ENCODE results near the gene TSPYL6.

The TSPYL6 gene

DNA sequence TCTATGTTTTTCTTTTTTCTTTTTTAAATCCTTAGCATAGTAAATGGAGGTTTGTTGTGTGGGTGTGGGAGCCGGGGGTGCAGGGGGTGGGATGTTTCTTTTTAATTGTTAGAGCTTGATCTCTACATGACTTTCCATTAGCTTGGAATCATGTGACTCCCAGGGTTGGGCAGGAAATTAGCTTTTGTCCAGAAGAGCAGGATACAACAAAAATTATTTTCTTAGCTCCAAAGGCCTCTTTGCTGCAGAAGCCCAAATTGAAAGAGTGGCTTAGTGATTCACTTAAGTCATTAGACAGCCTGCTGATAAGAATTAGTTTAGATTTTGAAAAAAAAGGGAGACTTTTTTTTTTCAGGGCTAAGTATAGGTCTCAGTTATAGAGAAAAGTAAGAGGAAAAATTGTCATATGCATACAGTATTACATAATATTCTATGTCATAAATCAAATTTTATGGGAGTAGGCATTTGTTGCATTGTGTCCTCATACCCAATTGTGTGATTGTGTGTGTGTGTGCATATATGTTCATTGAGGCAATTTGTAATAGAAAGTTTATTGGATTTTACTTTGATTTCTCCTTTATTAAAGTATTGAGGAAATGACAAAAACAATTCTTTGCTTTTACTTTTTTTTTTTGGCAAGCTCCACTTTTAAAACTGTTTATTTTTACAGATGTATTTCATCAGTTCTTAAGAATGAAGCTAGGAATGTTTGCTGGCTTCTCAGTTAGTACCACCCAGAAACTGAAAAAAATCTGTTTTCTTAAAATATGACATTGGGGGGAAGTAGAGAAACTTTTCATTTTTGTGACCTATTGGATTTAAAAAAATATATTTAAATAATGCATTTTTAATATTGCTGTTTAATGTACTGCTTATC lies 47.4 kb downstream of the TSPYL6 start:
- DNase-seq = no peak
- in situ Hi-C loops (cut with HindIII; ENCODE audit: low pct_ligation_motif_present, low pct_unique_long_range_greater_than_20kb, low sequenced_read_pairs) = no loop called here

DNA sequence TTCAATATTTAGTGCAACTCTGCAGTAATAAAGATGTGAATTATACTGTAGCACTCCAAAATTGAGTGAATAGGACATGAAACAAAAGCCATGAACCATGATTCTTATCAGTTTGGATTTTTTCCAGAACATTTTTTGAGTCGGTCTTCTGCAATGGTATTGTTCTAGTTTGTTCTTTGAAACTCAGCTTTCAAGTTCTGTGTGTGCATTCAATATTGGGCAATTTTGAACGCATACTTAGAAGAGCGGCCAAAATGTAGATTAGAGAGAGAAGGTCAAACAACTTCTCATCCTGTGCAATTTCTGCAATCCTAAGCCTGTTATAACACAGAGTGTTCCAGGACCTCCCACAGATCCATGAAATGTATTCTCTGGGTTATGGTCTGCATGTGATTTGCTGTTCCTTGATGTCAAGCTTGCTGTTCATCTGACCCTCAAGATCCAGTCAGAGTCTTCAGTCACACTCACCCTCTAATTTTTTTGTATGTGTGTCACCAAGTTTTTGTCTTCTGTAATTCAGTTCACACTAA lies 48.3 kb downstream of the TSPYL6 start:
- no peak for DNase-seq
- in situ Hi-C loops (cut with HindIII; ENCODE audit: low pct_ligation_motif_present, low pct_unique_long_range_greater_than_20kb, low sequenced_read_pairs) = no loop called here

DNA sequence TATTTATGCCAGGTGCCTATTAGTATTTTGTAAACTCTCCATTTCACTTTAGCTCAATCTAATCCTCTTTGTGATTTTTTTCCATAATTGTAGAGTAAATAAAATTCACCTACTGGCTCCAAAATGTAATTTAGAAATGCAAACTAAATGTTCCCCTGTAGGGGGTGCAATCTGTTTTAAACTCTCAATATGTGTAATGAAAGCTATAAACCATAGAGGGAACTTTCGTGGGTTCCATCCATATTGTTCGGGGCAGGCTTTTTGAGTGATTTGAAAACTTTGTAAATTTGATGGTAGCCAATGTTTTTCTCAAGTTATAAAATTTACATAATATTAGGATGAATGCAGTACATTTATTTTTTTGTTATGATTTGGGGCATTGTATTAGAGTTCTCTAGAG lies 49.4 kb downstream of the TSPYL6 start:
- in situ Hi-C loops (cut with HindIII; ENCODE audit: low pct_ligation_motif_present, low pct_unique_long_range_greater_than_20kb, low sequenced_read_pairs) = no loop called here

DNA sequence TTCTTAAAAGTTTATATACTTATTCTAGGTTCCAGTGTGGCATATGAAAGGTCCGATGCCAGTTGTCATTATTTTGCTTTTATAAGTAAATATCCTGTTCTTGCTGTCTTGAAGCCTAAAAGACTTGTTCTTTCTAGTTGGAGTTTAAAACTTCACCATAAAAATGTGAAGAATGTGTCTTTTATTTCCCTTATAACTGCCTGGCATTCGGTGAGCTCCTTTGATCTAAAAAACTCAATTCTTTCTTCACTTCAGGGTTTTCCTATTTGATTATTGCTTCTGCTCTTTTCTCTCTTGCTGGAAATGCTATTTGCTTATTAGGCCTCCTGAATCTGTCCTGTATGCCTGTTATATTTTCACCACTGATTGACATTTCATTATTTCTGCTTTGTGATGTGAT lies 51.6 kb downstream of the TSPYL6 start:
- no peak for DNase-seq
- in situ Hi-C loops (cut with HindIII; ENCODE audit: low pct_ligation_motif_present, low pct_unique_long_range_greater_than_20kb, low sequenced_read_pairs) = no loop called here

More for the DNA sequence above, 49.4 kb downstream of the TSPYL6 start:
- DNase-seq = peak; percentile 76

Data from ACHN (cell line).